PC-3 (cell line): ENCODE results near the gene VPS8. TPM values are rescaled to one million over a fixed set of nuclear protein-coding genes. Genes with fewer than 3 reads are reported as not detected.

Experiments used
- ATAC-seq: fragments of 200-7000 bp; cut with Tn5 transposase; 2 replicates; pipeline ENCODE4 v1.9.1; 2020; ENCODE audit warnings: mild to moderate bottlenecking, moderate library complexity
- BruUV-seq: library from RNA; stranded (reverse); fragments of 400-500 nt; replicated peaks from 2 replicates; lab custom pipeline; 2021; lab: Mats Ljungman, UMichigan
- CTCF ChIA-PET: fragments of 300-600 bp; sonication (Branson Sonifier 250); formaldehyde crosslinking; loops from one replicate; lab custom pipeline; 2022; ENCODE audit warnings: antibody characterized with exemption; lab: Charles Lee
- POLR2A ChIA-PET: fragments of 300-600 bp; sonication (Branson Sonifier 250); formaldehyde crosslinking; loops from one replicate; lab custom pipeline; 2022; ENCODE audit warnings: antibody characterized with exemption; ENCODE audit not compliant: unreplicated experiment; lab: Charles Lee
- DNase-seq: peaks from one replicate; pipeline ENCODE4 v3.0.0-alpha.2; 2015
- H2AFZ ChIP-seq: fragments of 300-600 bp; sonication (generic); 2 replicates; pipeline ENCODE4 v1.6.0; 2016; ENCODE audit warnings: antibody characterized with exemption, low read length
- H3F3A ChIP-seq: fragments of 300-600 bp; sonication (generic); one replicate; pipeline ENCODE4 v1.6.0; 2017; ENCODE audit warnings: antibody characterized with exemption, low read length, control low read depth, mild to moderate bottlenecking; ENCODE audit not compliant: unreplicated experiment
- H3K27ac ChIP-seq: fragments of 300-600 bp; sonication (generic); 2 replicates; pipeline ENCODE4 v1.5.1; 2016; ENCODE audit warnings: mild to moderate bottlenecking, low read length
- H3K27me3 ChIP-seq: fragments of 300-600 bp; sonication (generic); 2 replicates; pipeline ENCODE4 v1.6.1; 2016; ENCODE audit warnings: low read length, mixed read lengths
- H3K36me3 ChIP-seq: fragments of 300-600 bp; sonication (generic); 2 replicates; pipeline ENCODE4 v1.6.1; 2016; ENCODE audit warnings: low read depth, mixed run types, low read length, mixed read lengths
- H3K4me1 ChIP-seq: fragments of 300-600 bp; sonication (generic); 2 replicates; pipeline ENCODE4 v1.5.1; 2016; ENCODE audit warnings: low read length; ENCODE audit not compliant: insufficient read depth
- H3K4me2 ChIP-seq: fragments of 300-600 bp; sonication (generic); 2 replicates; pipeline ENCODE4 v1.6.0; 2016; ENCODE audit warnings: low read length
- H3K4me3 ChIP-seq: fragments of 300-600 bp; sonication (generic); 2 replicates; pipeline ENCODE4 v1.5.1; 2016; ENCODE audit warnings: mild to moderate bottlenecking, low read length, mixed read lengths
- H3K79me2 ChIP-seq: fragments of 300-600 bp; sonication (generic); 2 replicates; pipeline ENCODE4 v1.6.1; 2017; ENCODE audit warnings: low read length, mixed read lengths
- H3K9ac ChIP-seq: fragments of 300-600 bp; sonication (generic); 2 replicates; pipeline ENCODE4 v1.6.0; 2016; ENCODE audit warnings: mild to moderate bottlenecking, low read length
- H3K9me2 ChIP-seq: fragments of 300-600 bp; sonication (generic); replicated peaks from 2 replicates; pipeline ENCODE4 v1.6.1; 2016; ENCODE audit warnings: mixed run types, low read length, mixed read lengths
- H3K9me3 ChIP-seq: fragments of 300-600 bp; sonication (generic); 2 replicates; pipeline ENCODE4 v1.6.1; 2016; ENCODE audit warnings: low read length, mixed read lengths
- H4K20me1 ChIP-seq: fragments of 300-600 bp; sonication (generic); 2 replicates; pipeline ENCODE4 v1.6.1; 2016; ENCODE audit warnings: low read length, mixed read lengths
- CTCF ChIP-seq: fragments of 300-600 bp; sonication (generic); conservative IDR thresholded peaks from 2 replicates; pipeline ENCODE4 v1.5.1; 2017; ENCODE audit warnings: antibody characterized with exemption, low read depth, mild to moderate bottlenecking, low read length
- EZH2 ChIP-seq: fragments of 300-600 bp; sonication (generic); IDR thresholded peaks from one replicate; pipeline ENCODE4 v1.6.1; 2017; ENCODE audit warnings: antibody characterized with exemption, mild to moderate bottlenecking, low read length; ENCODE audit not compliant: unreplicated experiment
- EZH2phosphoT487 ChIP-seq: fragments of 300-600 bp; sonication (generic); IDR thresholded peaks from 2 replicates; pipeline ENCODE4 v1.6.1; 2018; ENCODE audit warnings: mild to moderate bottlenecking, antibody characterized with exemption, low read length, borderline replicate concordance
- intact Hi-C: fragments of 100-400 bp; cut with micrococcal nuclease; formaldehyde crosslinking; loops from 2 replicates; pipeline ENCODE4 v1.9.0; 2023
- total RNA-seq: library from RNA; depleted of rRNA; stranded (reverse); fragments of >200 nt; gene quantifications from 2 replicates; pipeline ENCODE4 v1.2.3, GENCODE V29; 2014

Gene VPS8
- total RNA-seq, 1 experiment from 2014 or later: 38.0 TPM

DNA sequence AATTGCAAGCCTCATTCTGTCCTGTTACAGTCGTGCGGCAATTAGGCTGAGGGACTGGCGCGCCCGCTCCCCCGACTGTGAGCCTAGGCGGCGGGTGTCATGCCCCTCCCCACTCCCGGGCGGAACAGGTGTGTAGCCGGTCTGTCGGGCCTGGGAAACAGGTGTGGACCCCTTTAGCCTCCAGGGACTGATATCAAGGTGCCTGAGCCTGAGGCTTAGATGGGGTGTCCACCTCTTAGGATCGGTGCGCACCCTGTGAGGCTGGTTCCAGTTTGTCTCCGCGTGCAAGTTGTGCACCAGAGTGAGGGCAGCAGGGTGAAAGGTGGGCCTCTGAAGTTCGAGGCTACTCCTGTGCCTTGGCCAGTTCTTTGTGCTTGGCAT, 686 bp downstream of the VPS8 start:
- no TSS peak for BruUV-seq
- CTCF ChIA-PET: no interaction called here
- peak; percentile 35 for ATAC-seq

DNA sequence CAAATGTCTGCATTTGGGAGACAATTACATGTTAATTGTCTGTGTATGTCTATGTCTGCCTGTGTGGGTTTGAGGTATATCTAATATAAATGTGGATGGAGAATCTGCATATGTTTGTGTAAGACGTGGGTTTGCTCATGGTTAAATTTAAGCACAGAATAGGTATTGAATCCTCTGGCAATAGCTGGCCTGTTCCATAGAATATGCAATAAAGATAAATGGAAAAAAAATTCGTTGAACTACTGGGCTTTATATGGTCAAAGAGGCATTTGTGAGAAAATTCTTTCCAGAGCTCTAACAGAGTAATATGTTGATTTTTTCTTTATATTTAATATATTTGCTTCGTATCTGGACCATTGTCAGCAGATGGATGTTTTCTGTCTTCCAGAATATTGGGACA, 1.4 kb downstream of the VPS8 start:
- no peak for ATAC-seq
- Histone ChIP-seq H3K27me3 (no peaks in the 10 kb centered on the region), H3K9me2 (no peaks in the 10 kb centered on the region), H3K4me3 (peak overlapping the region; percentile 97), H3K4me1 (peaks cover 28% of the 10 kb centered on the region), H3F3A (no peaks in the 10 kb centered on the region), H4K20me1 (0 out of 2 replicates have a peak, but pooled peaks cover 4% of the 10 kb centered on the region), H3K36me3 (0 out of 2 replicates have a peak, but pooled peaks cover 4% of the 10 kb centered on the region), H3K9ac (no peak overlapping the region), H3K4me2 (peak overlapping the region; percentile 94), H3K27ac (no peak overlapping the region), H3K9me3 (no peaks in the 10 kb centered on the region), H2AFZ (no peak overlapping the region), H3K79me2 (peaks cover 43% of the 10 kb centered on the region)
- ChIA-PET CTCF (no interaction called here), POLR2A (no interaction called here)
- no TSS peak for BruUV-seq
- TF ChIP-seq EZH2: no peak
- no peak for TF ChIP-seq EZH2phosphoT487
- no peak for TF ChIP-seq CTCF
- DNase-seq: no peak
- intact Hi-C loops: no loop called here

More for the DNA sequence above, 686 bp downstream of the VPS8 start:
- Histone ChIP-seq H3K27ac (no peak overlapping the region), H4K20me1 (0 out of 2 replicates have a peak, but pooled peaks cover 4% of the 10 kb centered on the region), H3K4me3 (peak overlapping the region; percentile 97), H3K27me3 (no peaks in the 10 kb centered on the region), H3K4me1 (peaks cover 28% of the 10 kb centered on the region), H3K9ac (peak overlapping the region; percentile 85), H3K36me3 (0 out of 2 replicates have a peak, but pooled peaks cover 4% of the 10 kb centered on the region), H3K4me2 (peak overlapping the region; percentile 94), H3K79me2 (peaks cover 40% of the 10 kb centered on the region), H3K9me3 (no peaks in the 10 kb centered on the region), H2AFZ (peak overlapping the region; percentile 99), H3K9me2 (no peaks in the 10 kb centered on the region), H3F3A (no peaks in the 10 kb centered on the region)
- intact Hi-C loops: no loop called here
- DNase-seq: no peak
- TF ChIP-seq EZH2 (no peak), CTCF (no peak), EZH2phosphoT487 (no peak)
- POLR2A ChIA-PET: no interaction called here

DNA sequence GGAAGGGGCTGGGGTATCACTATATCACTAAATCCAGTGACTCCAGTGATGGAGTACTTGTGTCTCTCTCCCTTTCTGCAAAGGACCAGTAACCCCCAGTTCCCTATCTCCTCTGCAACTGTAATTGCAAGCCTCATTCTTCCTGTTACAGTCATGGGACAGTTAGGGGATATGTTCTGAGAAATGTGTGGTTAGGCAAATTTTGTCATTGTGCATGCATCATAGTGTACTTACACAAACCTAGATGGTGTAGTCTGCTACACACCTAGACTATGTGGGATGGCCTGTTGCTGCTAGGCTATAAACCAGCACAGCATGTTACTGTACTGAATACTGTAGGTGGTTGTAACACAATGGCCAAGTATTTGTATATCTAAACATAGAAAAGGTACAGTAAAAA, 2.2 kb downstream of the VPS8 start:
- H2AFZ ChIP-seq: no peak overlapping the region
- H3K9ac ChIP-seq: no peak overlapping the region
- no TSS peak for BruUV-seq
- no peaks in the 10 kb centered on the region for H3K9me3 ChIP-seq
- H3K27ac ChIP-seq: no peak overlapping the region
- DNase-seq (no peak), ATAC-seq (no peak)
- H3K4me2 ChIP-seq: peak overlapping the region; percentile 94; the same call in 1 of the 2 replicates
- no peak overlapping the region for H3K4me3 ChIP-seq
- H3K79me2 ChIP-seq: peaks cover 43% of the 10 kb centered on the region
- peaks cover 28% of the 10 kb centered on the region for H3K4me1 ChIP-seq
- 0 out of 2 replicates have a peak, but pooled peaks cover 4% of the 10 kb centered on the region for H4K20me1 ChIP-seq
- POLR2A ChIA-PET: no interaction called here
- intact Hi-C loops: no loop called here
- no peak for TF ChIP-seq EZH2
- TF ChIP-seq EZH2phosphoT487: no peak
- no peak for TF ChIP-seq CTCF
- CTCF ChIA-PET: no interaction called here
- H3K9me2 ChIP-seq: no peaks in the 10 kb centered on the region
- H3F3A ChIP-seq: no peaks in the 10 kb centered on the region
- no peaks in the 10 kb centered on the region for H3K27me3 ChIP-seq
- 0 out of 2 replicates have a peak, but pooled peaks cover 4% of the 10 kb centered on the region for H3K36me3 ChIP-seq
